KOPT-K1 (cell line): ENCODE data around the gene MAGI3.
"Not testable (repeated sequence)": the region's sequence is repeated elsewhere in the genome, so short reads cannot be mapped to it uniquely, and the experiment has no call there.

Source experiments
- H3K27ac ChIP-seq: fragments of 200-600 bp; sonication (generic); 2 replicates; pipeline ENCODE4 v1.5.1; 2016; ENCODE audit warnings: antibody characterized with exemption, mild to moderate bottlenecking, low read depth, low read length; ENCODE audit not compliant: poor library complexity, severe bottlenecking
- H3K36me3 ChIP-seq: fragments of 200-600 bp; sonication (generic); 2 replicates; pipeline ENCODE4 v1.5.1; 2017; ENCODE audit warnings: antibody characterized with exemption, mild to moderate bottlenecking, low read length, moderate library complexity; ENCODE audit not compliant: insufficient read depth
- H3K9me3 ChIP-seq: fragments of 200-600 bp; sonication (generic); 2 replicates; pipeline ENCODE4 v1.5.1; 2017; ENCODE audit warnings: antibody characterized with exemption, low read length, mild to moderate bottlenecking; ENCODE audit not compliant: insufficient read depth, poor library complexity, severe bottlenecking

MAGI3 gene

GRCh38 chr1:113452921-113453770 lies 62.8 kb downstream of the MAGI3 start:
- Histone ChIP-seq H3K9me3 (no peaks in the 10 kb centered on the region), H3K36me3 (no peaks in the 10 kb centered on the region), H3K27ac (no peak overlapping the region)

- no peak overlapping the region for H3K27ac ChIP-seq
- H3K9me3 ChIP-seq = no peaks in the 10 kb centered on the region
- no peaks in the 10 kb centered on the region for H3K36me3 ChIP-seq
Observed at GRCh38 chr1:113453771-113454083, 63.4 kb downstream of the MAGI3 start.

DNA sequence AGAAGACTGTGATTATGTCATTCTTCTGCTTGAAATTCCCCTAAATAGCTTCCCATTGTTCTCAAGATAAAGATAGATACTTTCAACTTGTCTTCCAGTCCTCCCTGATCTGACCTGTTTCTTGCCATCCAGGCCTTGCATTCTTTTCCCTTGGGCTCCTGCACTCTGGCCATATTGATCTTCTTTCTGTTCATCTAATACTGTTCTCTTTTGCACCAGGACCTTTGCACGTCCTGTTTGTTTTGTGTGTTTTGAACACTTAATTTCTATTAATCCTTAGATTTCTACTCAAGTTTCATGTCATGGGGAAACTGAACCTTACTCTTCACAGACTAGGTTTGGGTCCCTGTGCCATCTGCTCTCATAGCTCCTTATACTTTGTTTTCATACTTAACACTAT lies 65.1 kb downstream of the MAGI3 start:
- H3K9me3 ChIP-seq = no peaks in the 10 kb centered on the region
- H3K27ac ChIP-seq = no peak overlapping the region
- H3K36me3 ChIP-seq = no peaks in the 10 kb centered on the region

DNA sequence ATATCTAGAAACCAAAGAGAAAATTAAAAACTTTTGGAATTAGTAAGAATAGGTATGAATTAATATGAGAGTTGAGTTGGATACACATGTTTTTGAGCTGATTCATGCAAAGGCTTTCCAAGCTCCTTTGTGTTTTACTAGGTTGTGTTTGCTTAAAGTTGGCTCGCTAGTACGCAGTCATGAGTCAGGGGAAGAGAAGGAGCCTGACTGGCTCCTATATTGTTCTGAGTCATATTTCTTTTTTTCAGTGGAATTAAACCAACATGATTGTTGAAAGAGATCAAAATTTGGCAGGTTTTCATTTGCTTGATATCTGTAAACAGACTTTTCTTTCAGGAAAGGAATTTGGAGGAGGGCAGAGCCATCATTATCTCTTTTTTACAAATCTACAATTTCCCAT lies 66.7 kb downstream of the MAGI3 start:
- H3K9me3 ChIP-seq = no peaks in the 10 kb centered on the region
- H3K27ac ChIP-seq = no peak overlapping the region
- H3K36me3 ChIP-seq = no peaks in the 10 kb centered on the region

- Histone ChIP-seq H3K36me3 (no peaks in the 10 kb centered on the region), H3K9me3 (no peaks in the 10 kb centered on the region), H3K27ac (no peak overlapping the region)
Observed at GRCh38 chr1:113459279-113459678, 69.0 kb downstream of the MAGI3 start.

DNA sequence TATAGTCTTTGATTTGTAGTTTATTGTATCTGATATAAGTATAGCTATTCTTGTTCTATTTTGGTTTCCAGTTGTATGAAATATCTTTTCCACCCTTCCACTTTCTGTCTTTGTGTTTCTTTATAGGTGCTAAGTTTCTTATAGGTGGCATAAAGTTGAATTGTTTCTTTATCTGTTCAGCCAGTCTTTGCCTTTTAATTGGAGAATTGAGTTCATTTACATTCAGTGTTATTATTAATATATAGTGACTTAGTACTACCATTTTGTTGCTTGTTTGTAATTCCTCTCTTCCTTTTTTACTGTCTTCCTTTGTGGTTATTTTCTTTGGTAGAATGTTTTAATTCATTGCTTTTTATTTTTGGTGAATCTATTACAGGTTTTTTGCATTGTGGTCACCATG lies 77.7 kb downstream of the MAGI3 start:
- Histone ChIP-seq H3K36me3 (no peaks in the 10 kb centered on the region), H3K9me3 (no peaks in the 10 kb centered on the region), H3K27ac (no peak overlapping the region)

- not testable (repeated sequence) for H3K27ac ChIP-seq, H3K36me3 ChIP-seq
- peaks cover 21% of the 10 kb centered on the region for H3K9me3 ChIP-seq
Observed at GRCh38 chr1:113478427-113479195, 88.3 kb downstream of the MAGI3 start.

DNA sequence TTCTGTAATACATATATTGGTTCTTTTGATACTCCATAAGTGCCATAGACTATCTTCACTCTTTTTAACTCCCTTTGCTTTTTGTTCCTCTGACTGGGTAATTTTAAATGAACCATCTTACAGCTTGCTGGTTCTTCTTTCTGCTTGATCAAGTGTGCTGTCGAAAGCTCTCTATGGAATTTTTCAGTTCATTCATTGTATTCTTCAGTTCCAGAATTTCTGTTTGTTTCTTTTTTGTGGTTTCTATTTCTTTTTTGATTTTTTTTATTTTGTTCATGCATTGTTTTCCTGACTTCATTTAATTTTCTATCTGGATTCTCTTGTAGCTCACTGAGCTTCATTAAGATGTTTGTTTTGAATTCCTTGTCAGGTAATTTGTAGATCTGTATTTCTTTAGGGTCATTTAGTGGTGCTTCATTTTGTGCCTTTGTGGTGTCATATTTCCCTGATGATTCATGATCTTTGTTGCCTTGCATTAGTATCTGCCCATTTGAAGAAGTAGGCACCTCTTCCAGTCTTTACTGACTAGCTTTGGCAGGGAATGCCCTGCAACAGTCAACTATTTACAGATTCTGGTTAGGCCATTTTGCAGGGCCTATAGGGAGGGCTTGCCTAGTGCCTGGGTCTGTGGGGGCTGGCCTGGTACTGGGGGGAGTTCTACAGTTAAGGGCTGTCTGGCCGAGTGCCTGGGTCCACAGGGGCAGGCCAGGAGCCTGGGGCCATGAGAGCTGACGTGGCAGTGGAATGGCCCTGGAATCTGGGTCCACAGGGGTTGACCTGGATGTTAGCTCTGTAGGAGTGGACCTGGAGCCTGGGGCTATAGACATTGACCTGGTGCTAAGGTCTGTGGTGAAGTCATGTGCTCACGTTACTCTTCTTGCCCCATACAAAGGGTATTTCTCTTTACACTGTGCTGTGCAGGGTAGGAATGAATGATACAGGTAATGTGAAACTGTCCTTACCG lies 89.7 kb downstream of the MAGI3 start:
- no peaks in the 10 kb centered on the region for H3K36me3 ChIP-seq
- no peak overlapping the region for H3K27ac ChIP-seq
- peaks cover 21% of the 10 kb centered on the region for H3K9me3 ChIP-seq

DNA sequence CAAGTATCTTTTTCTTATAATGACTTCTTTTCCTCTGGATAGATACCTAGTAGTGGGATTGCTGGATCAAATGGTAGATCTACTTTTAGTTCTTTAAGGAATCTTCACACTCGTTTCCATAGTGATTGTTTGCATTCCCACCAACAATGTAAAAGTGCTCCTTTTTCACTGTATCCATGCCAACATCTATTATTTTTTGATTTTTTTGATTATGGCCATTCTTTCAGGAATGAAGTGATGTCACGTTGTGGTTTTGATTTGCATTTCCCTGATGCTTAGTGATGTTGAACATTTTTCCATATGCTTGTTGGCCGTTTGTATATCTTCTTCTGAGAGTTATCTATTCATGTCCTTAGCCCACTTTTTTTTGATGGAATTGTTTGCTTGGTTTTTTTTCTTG lies 94.8 kb downstream of the MAGI3 start:
- peaks cover 19% of the 10 kb centered on the region for H3K9me3 ChIP-seq
- H3K36me3 ChIP-seq, H3K27ac ChIP-seq: not testable (repeated sequence)

GRCh38 chr1:113488576-113489177 lies 98.4 kb downstream of the MAGI3 start:
- H3K36me3 ChIP-seq = no peaks in the 10 kb centered on the region
- no peak overlapping the region for H3K27ac ChIP-seq
- H3K9me3 ChIP-seq = peaks cover 29% of the 10 kb centered on the region

DNA sequence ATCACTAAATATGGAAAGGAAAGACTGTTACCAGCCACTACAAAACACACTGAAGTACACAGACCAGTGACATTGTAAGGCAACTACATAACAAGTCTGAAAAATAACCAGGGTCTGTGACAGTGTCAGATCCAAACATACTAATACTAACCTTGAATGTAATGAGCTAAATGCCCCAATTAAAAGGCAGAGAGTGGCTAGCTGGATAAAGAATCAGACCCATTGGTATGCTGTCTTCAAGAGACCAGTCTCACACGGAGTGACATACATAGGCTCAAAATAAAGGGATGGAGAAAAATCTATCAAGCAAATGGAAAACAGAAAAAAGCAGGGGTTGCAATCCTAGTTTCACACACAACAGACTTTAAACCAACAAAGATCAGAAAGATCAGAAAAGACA lies 100.1 kb downstream of the MAGI3 start:
- H3K27ac ChIP-seq = no peak overlapping the region
- H3K36me3 ChIP-seq = no peaks in the 10 kb centered on the region
- peaks cover 30% of the 10 kb centered on the region for H3K9me3 ChIP-seq

DNA sequence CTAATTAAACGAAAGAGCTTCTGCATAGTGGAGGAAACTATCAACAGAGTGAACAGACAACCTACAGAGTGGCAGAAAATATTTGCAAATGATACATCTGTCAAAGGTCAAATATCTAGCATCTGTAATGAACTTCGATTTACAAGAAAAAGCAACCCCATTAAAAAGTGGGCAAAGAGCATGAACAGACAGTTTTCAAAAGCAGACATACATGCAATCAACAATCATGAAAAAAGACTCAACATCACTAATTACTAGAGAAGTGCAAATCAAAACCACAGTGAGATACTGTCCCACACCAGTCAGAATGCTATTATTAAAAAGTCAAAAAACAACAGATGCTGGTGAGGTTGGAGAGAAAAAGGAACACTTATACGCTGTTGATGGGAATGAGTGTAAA lies 103.2 kb downstream of the MAGI3 start:
- no peak overlapping the region for H3K27ac ChIP-seq
- H3K9me3 ChIP-seq = peaks cover 30% of the 10 kb centered on the region

DNA sequence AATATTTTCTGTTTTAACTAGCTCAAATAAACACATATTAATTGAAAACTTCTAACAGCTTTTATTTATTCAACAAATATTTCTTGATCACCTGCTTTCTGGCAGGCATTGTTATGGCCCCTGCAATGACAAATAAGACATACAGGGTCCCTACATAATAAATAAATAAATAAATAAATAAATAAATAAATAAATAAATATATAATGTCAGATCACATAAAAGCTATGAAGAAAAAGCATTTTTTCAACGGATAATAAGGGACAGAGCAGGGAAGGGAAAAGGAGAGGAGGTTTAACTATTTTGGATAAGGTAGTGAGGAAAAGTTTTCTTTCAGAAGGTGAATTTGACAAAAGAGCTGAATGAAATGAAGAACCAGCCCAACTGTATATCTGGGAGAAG lies 115.0 kb downstream of the MAGI3 start:
- H3K27ac ChIP-seq = no peak overlapping the region
- H3K9me3 ChIP-seq = peaks cover under 1% of the 10 kb centered on the region
- H3K36me3 ChIP-seq = no peaks in the 10 kb centered on the region

More for the DNA sequence above, 103.2 kb downstream of the MAGI3 start:
- no peaks in the 10 kb centered on the region for H3K36me3 ChIP-seq

GRCh38 chr1:113507552-113508214 lies 117.4 kb downstream of the MAGI3 start:
- Histone ChIP-seq H3K9me3 (peaks cover 7% of the 10 kb centered on the region), H3K27ac (no peak overlapping the region), H3K36me3 (no peaks in the 10 kb centered on the region)
